ENCODE results near the gene SNX22. TPM values are rescaled to one million over a fixed set of nuclear protein-coding genes. Genes with fewer than 3 reads are reported as not detected.
"Not testable (repeated sequence)": the region's sequence is repeated elsewhere in the genome, so short reads cannot be mapped to it uniquely, and the experiment has no call there.

SNX22 gene
- total RNA-seq, result under 1 TPM in 2 of 4 donors, not detected in 2; 0.13 to 0.19 TPM

GRCh38 chr15:64151727-64152506, at the start of gene SNX22:
TSS of gene SNX22 (plus strand) at chr15:64151731. CDS start at chr15:64151776, 45 bp downstream.
- Histone ChIP-seq H3K4me3 (peak within 1 kb of the TSS in 1 of 2 donors; percentile 48), H3K27me3 (peaks cover 30% of the 10 kb centered on the region), H3K27ac (no peak within 1 kb of the TSS), H3K9me3 (no peaks in the 10 kb centered on the region), H3K36me3 (peaks cover 0 to 32% of the 10 kb centered on the region in 2 donors), H3K4me1 (peaks cover 0 to 36% (median 22%) of the 10 kb centered on the region in 3 donors)
- no peak for TF ChIP-seq CTCF (IDR thresholded peaks at IDR 0.05)
- TF ChIP-seq POLR2AphosphoS5 (IDR thresholded peaks at IDR 0.05), result no peak
- TF ChIP-seq EP300 (IDR thresholded peaks at IDR 0.05), result no peak
- TF ChIP-seq POLR2A (IDR thresholded peaks at IDR 0.05), result no peak
- ATAC-seq, result no peak
- no CpG with 5 or more reads among the region's 83 CpGs for WGBS, 2 donors (ENCODE audit: low coverage in 1 of 2)

GRCh38 chr15:64102497-64102896, 49.0 kb upstream of the SNX22 start:
- Histone ChIP-seq H3K27me3 (no peaks in the 10 kb centered on the region), H3K27ac (no peak overlapping the region), H3K4me1 (peaks cover 6 to 76% (median 19%) of the 10 kb centered on the region in 3 donors), H3K9me3 (no peaks in the 10 kb centered on the region), H3K4me3 (no peak overlapping the region), H3K36me3 (no peaks in the 10 kb centered on the region)
- ATAC-seq, result no peak
- no peak for TF ChIP-seq EP300 (IDR thresholded peaks at IDR 0.05)
- TF ChIP-seq CTCF (IDR thresholded peaks at IDR 0.05), result no peak
- no peak for TF ChIP-seq POLR2AphosphoS5 (IDR thresholded peaks at IDR 0.05)
- TF ChIP-seq POLR2A (IDR thresholded peaks at IDR 0.05), result no peak
- WGBS, 2 donors (ENCODE audit: low coverage in 1 of 2), result 91 to 100% methylated on average over 2 of the region's 2 CpGs

GRCh38 chr15:64105113-64105704, 46.3 kb upstream of the SNX22 start:
- no peak overlapping the region for H3K4me3 ChIP-seq
- no peaks in the 10 kb centered on the region for H3K36me3 ChIP-seq
- H3K27me3 ChIP-seq, result no peaks in the 10 kb centered on the region
- H3K27ac ChIP-seq, result peak overlapping the region in 3 of 4 donors; percentile 27 to 50 (median 33)
- H3K4me1 ChIP-seq, result peaks cover 4 to 65% (median 6%) of the 10 kb centered on the region in 3 donors
- ATAC-seq, result peak; percentile 78
- H3K9me3 ChIP-seq, result no peaks in the 10 kb centered on the region
- 47 to 61% methylated on average over 7 to 8 of the region's 9 CpGs for WGBS, 2 donors (ENCODE audit: low coverage in 1 of 2)
- TF ChIP-seq POLR2A (IDR thresholded peaks at IDR 0.05) (no peak), POLR2AphosphoS5 (IDR thresholded peaks at IDR 0.05) (peak; percentile 71)

GRCh38 chr15:64107337-64107736, 44.2 kb upstream of the SNX22 start:
- Histone ChIP-seq H3K27me3 (no peaks in the 10 kb centered on the region), H3K36me3 (peaks cover 0 to under 1% of the 10 kb centered on the region in 2 donors), H3K27ac (no peak overlapping the region), H3K9me3 (no peaks in the 10 kb centered on the region), H3K4me1 (peaks cover 6 to 64% (median 11%) of the 10 kb centered on the region in 3 donors), H3K4me3 (no peak overlapping the region)
- WGBS, 2 donors (ENCODE audit: low coverage in 1 of 2), result 67 to 94% methylated on average over 1 of the region's 1 CpG
- TF ChIP-seq EP300 (IDR thresholded peaks at IDR 0.05), result no peak
- TF ChIP-seq POLR2A (IDR thresholded peaks at IDR 0.05), result no peak
- TF ChIP-seq POLR2AphosphoS5 (IDR thresholded peaks at IDR 0.05), result no peak
- no peak for TF ChIP-seq CTCF (IDR thresholded peaks at IDR 0.05)
- ATAC-seq, result no peak

GRCh38 chr15:64110108-64110701, 41.3 kb upstream of the SNX22 start:
- H3K27me3 ChIP-seq, H3K4me3 ChIP-seq, H3K27ac ChIP-seq, ATAC-seq, H3K9me3 ChIP-seq: not testable (repeated sequence)
- 89 to 98% methylated on average over 1 to 3 of the region's 4 CpGs for WGBS, 2 donors (ENCODE audit: low coverage in 1 of 2)
- Histone ChIP-seq H3K4me1 (peaks cover 6 to 57% (median 11%) of the 10 kb centered on the region in 3 donors), H3K36me3 (peaks cover 0 to 29% of the 10 kb centered on the region in 2 donors)

Data from gastroesophageal sphincter (tissue), 4 donors.